ENCODE measurements around the gene VSIG4.
"Not testable (repeated sequence)": the region's sequence is repeated elsewhere in the genome, so short reads cannot be mapped to it uniquely, and the experiment has no call there.

VSIG4 gene

DNA sequence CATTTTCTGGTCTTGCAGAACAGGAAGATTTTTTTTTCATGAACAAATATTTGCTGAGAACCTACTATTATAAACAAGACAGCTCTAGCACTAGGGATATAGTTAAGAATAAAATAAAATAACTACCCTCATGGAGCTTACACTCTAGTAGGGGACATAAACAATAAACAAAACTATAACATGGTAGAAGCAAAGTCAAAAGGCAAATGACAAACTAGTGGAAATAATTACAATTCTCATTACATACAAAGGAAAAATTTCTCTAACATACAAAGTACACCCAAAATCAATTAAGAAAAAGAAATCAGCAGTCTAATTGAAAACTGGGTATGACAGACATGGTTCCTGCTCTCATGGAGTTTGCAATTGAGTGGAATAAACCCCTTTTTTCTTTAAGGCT is 32.0 kb downstream of the VSIG4 start:
- no peak for DNase-seq (ENCODE audit: low spot score)

DNA sequence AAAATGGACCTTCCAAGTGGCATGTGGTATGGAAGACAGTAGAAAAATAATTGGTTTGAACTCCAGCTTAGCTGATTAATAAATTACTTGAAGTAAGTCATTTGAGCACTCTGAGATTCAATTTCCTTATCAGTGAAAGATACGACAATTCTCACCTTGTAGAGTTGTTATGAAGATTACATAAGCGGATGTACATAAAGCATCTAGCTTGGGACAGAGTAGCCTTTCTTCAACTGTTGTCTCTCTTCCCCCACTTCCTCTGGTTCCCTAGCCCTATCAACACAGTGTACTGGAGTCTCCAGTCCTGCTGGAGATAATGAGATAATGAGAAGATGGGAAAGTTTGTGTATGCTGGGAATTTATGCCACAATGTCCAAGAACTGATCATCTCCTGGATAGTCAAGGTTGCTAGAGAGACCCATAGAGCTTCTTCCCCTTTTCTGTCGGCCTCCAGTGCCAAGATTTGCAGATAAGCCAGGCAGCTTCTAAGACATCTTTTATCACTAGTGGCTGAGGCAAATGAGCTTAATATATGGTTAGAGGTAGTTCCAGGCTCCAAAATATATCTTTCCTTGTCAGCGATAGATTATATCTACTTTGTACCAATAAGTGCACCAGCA is 33.9 kb downstream of the VSIG4 start:
- no peak for DNase-seq (ENCODE audit: low spot score)

- DNase-seq (ENCODE audit: low spot score): no peak
Observed at GRCh38 chrX:66004928-66005829, 34.7 kb downstream of the VSIG4 start.

DNA sequence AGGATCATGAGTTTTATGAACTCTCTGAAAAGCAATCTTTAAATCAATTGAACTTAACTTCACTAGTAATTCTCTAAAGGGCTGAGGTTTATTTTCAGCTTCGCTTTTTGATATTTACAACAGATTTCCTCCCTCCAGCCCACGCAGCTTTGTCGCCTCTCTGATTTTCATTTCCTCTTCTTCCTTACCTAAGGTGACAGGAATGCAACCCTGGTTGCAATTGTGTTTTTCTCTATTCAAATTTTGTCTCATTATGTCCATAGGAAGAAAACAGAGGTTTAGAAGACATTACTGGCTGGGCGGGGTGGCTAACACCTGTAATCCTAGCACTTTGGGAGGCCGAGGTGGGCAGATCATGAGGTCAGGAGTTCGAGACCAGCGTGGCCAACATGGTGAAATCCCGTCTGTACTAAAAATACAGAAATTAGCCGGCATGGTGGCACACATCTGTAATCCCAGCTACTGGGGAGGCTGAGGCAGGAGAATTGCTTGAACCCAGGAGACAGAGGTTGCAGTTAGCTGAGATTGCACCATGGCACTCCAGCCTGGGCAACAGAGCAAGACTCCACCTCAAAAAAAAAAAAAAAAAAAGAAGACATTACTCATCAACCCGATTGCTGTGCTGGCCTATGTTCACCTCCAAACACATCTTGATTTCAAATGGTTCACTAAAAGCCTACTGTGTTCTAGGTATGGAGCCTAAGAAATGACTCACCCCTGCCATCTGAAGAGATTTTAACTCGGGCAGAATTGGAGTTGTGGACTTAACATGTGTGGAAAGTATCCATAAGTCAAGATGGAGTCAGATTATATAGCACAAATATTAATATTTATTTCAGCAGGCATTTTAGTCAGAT is 36.8 kb downstream of the VSIG4 start:
- DNase-seq (ENCODE audit: low spot score): no peak

GRCh38 chrX:66001596-66001995 is 38.3 kb downstream of the VSIG4 start:
- no peak for DNase-seq (ENCODE audit: low spot score)

DNA sequence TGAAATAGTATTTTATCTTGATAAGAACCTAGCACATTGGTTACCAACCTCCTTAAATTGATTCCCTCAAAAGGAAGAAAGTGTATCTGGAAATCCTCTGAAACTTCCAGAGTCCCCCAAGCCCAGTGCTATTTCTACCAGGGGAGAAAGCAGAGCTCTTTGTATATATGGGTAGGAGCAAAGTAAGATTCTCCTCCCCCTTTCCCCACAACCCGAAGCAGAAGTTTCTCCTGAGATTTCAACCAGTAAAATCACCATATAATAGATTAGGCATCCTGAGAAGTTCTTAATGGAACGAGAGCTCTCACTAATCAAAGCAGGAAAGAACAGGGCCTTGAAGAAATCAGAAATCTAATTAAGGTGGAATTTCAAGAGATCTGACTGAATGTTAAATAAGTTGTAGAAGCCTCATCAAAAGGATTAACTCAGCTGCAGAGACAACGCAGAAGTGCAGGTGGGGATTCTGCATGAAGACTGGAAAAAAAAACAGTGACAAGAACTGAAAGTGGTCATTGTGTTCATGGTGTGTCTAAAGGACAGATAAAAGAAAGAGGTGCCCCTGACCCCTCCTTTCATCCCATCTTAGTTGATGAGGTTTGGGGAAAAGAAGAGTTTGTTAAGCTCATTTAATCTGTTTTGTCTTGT is 39.1 kb downstream of the VSIG4 start:
- DNase-seq (ENCODE audit: low spot score): no peak

DNA sequence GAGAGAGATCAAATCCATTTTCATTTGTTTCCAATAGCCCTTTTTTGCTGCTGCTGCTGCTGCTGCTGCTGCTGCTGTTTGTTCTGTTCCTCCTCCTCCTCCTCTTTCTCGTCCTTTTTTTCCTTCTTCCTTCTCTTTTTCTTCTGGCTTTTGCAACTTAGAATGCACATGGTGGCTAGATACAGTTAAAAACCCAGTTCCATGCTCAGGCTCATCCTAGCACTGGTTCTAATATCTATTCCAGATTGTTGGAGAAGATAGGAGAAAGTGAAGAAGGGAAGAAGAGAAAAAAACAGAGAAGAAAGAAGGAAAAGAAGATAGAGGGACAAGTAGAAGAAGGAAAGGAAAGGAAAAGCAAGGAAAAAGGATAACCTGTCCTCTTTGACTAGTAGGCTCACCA is 39.7 kb downstream of the VSIG4 start:
- no peak for DNase-seq (ENCODE audit: low spot score)

DNA sequence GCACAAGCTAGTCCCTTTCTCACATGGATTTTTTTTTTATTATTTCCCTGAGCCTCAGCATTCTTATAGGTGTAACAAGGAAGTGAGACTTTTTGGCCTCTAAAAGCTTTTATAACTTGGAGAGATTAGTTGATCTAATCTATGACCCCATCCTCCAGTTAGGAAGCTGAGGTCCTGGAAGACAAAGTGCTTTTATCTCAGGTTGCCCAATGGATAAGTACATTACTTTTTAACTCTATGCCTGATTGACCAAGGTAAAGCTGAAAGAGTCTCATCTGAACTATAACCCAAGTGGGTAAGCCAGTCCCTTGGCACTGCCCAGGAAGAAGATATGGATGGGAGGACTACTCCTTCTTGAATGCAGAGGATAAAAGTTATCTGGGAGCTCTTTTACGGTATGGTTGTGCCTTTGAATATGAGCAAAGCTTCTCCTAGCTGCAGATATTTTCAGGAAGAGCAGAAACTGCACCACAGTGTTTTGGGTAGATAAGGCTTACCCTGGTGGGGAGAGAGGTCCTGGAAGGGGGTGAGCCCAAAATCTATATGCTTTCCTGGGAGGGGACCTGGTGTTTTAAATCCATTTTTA is 40.2 kb downstream of the VSIG4 start:
- DNase-seq (ENCODE audit: low spot score): no peak

DNA sequence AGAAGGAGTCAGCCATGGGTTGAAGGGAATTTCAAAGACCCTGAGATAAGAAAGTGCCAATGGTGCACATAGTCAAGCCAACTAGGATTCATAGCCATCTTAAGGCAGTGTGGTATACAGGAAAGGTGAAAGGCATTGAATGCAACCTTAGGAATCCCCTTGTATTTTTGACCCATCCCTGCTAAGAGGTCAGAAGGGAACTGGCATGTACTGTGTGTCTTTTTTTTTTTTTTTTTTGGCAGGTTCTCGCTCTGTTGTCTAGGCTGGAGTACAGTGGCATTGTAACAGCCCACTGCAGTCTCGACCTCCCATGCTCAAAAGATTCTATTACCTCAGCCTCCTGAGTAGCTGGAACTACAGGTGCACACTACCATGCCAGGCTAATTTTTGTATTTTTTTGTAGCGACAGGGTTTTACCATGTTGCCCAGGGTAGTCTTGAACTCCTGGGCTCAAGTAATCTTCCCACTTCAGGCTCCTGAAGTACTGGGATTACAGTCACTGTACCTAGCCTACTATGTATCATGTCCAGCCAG is 40.8 kb downstream of the VSIG4 start:
- DNase-seq (ENCODE audit: low spot score): no peak

DNA sequence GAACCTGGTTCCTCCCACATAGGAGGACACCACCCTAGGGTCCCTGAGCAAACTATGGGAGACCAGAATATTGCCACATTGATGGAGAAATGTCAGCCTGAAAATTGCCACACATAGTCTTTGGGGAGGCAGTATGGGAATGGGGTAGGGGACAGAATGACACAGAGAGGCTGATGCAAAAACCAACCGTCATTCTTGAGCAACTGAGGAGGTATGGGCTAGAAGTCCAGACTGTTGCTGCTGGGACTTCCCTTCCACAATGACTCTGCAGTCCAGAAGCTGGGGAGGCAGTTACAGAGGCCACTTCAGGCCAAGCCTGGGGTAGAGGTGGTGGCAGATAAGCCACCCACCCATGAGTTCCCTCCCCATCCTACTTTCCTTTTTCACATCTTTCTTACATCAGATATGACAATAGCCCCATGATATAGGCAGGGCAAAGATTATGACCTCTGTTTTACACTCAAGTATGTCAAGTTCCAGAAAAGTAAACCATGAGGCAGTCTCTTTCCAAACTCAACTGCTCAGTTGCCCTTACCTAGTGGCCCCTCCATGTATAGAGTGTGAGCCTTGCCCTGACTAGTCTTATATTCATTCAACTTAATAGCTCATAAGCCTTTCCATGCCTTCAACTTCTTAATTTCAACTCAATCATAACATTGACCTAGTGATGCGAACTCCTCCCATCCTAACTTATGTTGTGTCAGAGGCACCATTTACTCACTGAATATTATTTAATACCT is 41.7 kb downstream of the VSIG4 start:
- no peak for DNase-seq (ENCODE audit: low spot score)

DNA sequence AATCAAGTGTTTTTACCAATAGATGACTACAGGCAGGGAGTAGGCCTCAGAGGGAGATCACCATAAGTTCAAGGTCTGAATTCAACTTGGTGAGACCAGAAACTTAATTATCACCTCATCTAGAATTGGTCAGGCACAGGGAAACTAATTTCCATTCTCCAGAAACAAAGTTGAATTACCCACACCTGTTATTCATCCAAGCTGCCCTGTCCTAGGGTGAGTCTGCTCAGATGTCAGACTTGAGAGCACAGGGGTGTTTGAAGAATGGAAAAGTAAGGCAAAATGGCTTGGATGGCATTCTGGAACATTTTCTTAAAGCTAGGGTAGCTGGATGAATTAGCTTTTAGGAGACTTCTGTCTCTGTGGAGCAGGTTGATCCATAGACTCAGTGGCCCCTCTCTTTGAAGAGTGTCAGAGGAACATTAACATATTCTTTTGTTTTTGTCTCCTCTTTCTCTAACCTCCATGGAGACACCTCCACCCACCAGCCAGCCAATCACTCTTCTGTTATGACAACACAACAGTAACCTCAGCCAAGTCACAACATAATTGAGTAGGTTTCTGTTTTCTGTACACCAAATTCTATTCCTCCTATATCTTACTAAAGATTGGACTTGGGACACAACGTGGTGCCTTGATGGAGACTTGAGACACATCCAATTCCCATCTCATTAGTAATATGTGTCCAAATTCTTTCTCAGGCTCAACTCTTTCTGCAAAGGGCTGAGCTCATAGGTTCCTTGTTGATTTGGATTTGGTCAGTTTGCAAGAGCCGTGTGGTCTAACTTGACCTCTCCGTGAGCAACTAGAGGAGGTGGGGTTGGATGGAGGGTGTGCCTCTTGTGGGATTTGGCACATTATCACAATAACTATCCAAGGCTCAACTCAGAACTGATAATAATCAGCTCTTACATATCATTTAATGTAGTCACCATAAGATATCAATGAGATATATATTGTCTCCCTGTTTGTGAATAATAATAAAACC is 45.1 kb downstream of the VSIG4 start:
- no peak for DNase-seq (ENCODE audit: low spot score)

- no peak for DNase-seq (ENCODE audit: low spot score)
Observed at GRCh38 chrX:65993915-65994460, 45.9 kb downstream of the VSIG4 start.

- DNase-seq (ENCODE audit: low spot score): no peak
Observed at GRCh38 chrX:65993332-65993731, 46.5 kb downstream of the VSIG4 start.

- no peak for DNase-seq (ENCODE audit: low spot score)
Observed at GRCh38 chrX:65990702-65991101, 49.2 kb downstream of the VSIG4 start.

DNA sequence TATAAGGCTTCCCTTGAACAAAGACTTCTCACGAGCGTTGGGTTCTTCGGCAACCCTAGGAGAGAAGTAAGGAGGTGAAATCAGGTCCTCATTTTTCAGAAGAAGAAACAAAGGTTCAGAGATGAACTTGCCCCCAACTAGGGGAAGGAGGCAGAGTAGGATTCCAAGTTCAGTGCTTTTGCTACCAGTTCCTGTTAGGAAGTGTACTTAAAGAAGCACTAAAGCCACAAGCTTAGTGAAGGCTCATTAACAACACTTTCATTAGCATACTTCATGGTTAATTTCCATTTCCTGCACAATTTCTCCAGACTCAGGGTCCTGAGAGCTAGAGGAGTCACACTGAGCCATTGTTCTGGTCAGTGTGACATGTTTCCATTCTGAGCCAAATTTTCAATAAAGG is 52.1 kb downstream of the VSIG4 start:
- no peak for DNase-seq (ENCODE audit: low spot score)

- no peak for DNase-seq (ENCODE audit: low spot score)
Observed at GRCh38 chrX:65985922-65986588, 53.8 kb downstream of the VSIG4 start.

DNA sequence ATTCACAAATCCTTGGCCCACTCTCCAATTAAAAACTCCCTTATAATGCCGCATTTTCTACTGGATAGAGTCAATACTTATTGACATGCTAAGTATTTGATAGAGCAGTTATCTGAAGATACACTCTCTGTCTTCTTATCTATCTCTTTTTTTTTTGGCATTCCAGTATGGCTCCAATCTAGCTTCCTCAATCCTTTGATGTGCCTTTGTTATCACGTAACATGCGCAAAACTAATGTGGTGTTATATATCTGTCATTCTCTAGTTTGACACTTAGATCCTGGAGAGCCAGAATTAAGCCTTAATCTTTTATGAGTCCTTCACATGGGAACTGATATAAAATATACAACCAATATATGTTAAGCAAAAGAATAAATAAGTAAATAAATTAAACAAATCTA is 54.7 kb downstream of the VSIG4 start:
- DNase-seq (ENCODE audit: low spot score): no peak

GRCh38 chrX:65977161-65977560 is 62.7 kb downstream of the VSIG4 start:
- not testable (repeated sequence) for DNase-seq (ENCODE audit: low spot score)

DNA sequence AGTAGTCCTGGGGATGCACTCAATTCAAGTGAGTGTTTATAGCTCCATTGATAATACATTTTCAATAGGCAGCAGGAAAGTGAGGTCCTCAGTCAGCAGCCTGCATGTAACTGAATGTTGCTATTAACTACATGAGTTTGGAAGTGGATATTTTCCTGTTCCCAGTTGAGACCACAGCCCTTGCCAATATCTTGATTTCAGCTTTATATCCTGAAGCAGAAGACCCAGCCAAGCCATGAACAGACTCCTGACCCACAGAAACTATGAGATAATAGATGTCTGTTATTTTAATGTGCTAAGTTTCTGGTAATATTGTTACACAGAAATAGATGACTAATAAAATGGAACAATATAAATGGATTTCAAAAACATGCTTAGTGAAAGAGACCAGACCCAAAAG is 63.7 kb downstream of the VSIG4 start:
- no peak for DNase-seq (ENCODE audit: low spot score)
